Chondrocyte (in vitro differentiated cells): ENCODE results near the gene SEMA7A. TPM values are rescaled to one million over a fixed set of nuclear protein-coding genes. Genes with fewer than 3 reads are reported as not detected.
"Not testable (repeated sequence)": the region's sequence is repeated elsewhere in the genome, so short reads cannot be mapped to it uniquely, and the experiment has no call there.

Experiments
- DNase-seq: peaks from one replicate; pipeline ENCODE4 v3.0.0; 2021; ENCODE audit warnings: mixed read lengths, low spot score
- H3K27ac Mint-ChIP-seq: one replicate; pipeline ENCODE4 v1.8.0; 2021; ENCODE audit warnings: mild to moderate bottlenecking, moderate library complexity, mixed read lengths; ENCODE audit not compliant: unreplicated experiment
- H3K27me3 Mint-ChIP-seq: 2 replicates; pipeline ENCODE4 v1.8.0; 2021; ENCODE audit warnings: low read depth, mixed read lengths
- H3K36me3 Mint-ChIP-seq: 2 replicates; pipeline ENCODE4 v1.8.0; 2021; ENCODE audit warnings: low read depth, mixed read lengths
- H3K4me1 Mint-ChIP-seq: 2 replicates; pipeline ENCODE4 v1.8.0; 2021; ENCODE audit warnings: low read depth, mild to moderate bottlenecking, mixed read lengths
- H3K4me3 Mint-ChIP-seq: one replicate; pipeline ENCODE4 v1.8.0; 2021; ENCODE audit warnings: mild to moderate bottlenecking, moderate library complexity, mixed read lengths; ENCODE audit not compliant: unreplicated experiment
- H3K9me3 Mint-ChIP-seq: 2 replicates; pipeline ENCODE4 v1.8.0; 2021; ENCODE audit warnings: low read depth, mixed read lengths
- total RNA-seq: library from RNA; stranded (reverse); gene quantifications from 3 replicates; pipeline ENCODE4 v1.2.1, GENCODE V29; 2021
- TF ChIP-seq, protein P1 (sequence below): fragments of 200-600 bp; sonication (generic); IDR thresholded peaks from 2 replicates; pipeline ENCODE4 v1.5.0; 2021; ENCODE audit warnings: antibody characterized with exemption, mild to moderate bottlenecking, moderate library complexity

SEMA7A gene
- total RNA-seq, 1 donor from 2014 or later = 2.3 TPM

DNA sequence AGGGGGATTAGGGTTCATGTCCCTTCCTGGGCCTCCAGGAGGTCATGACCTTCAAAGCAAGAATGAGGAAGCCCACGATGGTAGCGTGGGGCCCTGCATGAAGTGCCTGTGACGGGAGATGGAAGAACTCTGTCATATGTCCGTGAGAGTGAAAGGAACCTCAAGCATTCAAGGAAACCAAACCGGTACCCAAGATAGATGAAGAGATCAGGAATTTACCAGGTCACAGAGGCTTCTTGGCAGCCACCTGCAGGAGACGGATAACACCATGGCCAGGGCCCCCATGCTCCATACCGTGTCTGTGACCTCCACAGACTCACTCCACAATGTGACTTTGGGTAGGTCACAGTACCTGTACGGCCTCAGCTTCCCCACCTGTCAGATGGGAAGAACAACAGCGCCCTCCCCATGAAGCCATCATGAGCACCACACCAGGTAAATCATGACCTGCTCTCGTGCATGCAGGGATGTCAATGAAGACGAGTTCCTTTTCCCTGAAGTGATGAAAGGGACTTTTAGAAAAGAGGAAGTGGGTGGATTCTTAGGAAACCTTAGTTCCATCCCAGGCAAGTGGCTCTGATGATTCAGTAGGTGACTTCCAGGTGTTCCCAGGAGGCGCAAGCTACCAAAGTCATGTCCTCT is 43.0 kb downstream of the SEMA7A start:
- H3K27ac Mint-ChIP-seq = no peak overlapping the region
- H3K9me3 Mint-ChIP-seq = no peaks in the 10 kb centered on the region
- no peak overlapping the region for H3K4me3 Mint-ChIP-seq
- no peaks in the 10 kb centered on the region for H3K27me3 Mint-ChIP-seq
- TF ChIP-seq, protein P1, sequence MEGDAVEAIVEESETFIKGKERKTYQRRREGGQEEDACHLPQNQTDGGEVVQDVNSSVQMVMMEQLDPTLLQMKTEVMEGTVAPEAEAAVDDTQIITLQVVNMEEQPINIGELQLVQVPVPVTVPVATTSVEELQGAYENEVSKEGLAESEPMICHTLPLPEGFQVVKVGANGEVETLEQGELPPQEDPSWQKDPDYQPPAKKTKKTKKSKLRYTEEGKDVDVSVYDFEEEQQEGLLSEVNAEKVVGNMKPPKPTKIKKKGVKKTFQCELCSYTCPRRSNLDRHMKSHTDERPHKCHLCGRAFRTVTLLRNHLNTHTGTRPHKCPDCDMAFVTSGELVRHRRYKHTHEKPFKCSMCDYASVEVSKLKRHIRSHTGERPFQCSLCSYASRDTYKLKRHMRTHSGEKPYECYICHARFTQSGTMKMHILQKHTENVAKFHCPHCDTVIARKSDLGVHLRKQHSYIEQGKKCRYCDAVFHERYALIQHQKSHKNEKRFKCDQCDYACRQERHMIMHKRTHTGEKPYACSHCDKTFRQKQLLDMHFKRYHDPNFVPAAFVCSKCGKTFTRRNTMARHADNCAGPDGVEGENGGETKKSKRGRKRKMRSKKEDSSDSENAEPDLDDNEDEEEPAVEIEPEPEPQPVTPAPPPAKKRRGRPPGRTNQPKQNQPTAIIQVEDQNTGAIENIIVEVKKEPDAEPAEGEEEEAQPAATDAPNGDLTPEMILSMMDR = no peak
- H3K36me3 Mint-ChIP-seq = no peaks in the 10 kb centered on the region
- H3K4me1 Mint-ChIP-seq = peaks cover 7% of the 10 kb centered on the region
- DNase-seq = no peak

DNA sequence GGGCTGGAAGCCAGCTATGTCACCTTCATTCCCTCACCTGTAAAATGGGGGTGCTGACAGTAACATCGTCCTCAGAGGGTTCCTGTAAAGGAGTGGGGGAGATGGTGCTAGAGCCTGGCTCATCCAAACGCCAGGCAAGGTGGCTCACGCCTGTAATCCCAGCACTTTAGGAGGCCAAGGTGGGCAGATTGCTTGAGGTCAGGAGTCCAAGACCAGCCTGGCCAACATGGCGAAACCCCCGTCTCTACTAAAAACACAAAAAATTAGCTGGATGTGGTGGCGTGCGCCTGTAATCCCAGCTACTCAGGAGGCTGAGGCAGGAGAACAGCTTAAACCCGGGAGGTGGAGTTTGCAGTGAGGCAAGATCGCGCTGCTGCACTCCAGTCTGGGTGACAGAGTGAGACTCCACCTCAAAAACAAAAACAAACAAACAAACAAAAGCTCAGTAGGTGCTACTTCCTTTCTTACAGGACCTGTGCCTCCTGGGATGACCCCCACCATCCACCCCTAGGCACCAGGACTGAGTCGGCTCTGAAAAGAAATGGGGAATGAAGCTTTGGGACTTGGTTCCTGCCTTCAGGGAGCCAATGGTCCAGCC is 43.6 kb downstream of the SEMA7A start:
- not testable (repeated sequence) for H3K9me3 Mint-ChIP-seq, H3K27ac Mint-ChIP-seq, H3K27me3 Mint-ChIP-seq, H3K36me3 Mint-ChIP-seq, DNase-seq, H3K4me3 Mint-ChIP-seq, H3K4me1 Mint-ChIP-seq

GRCh38 chr15:74389241-74390048 is 44.3 kb downstream of the SEMA7A start:
- Mint-ChIP-seq H3K4me1 (peaks cover 4% of the 10 kb centered on the region), H3K27me3 (no peaks in the 10 kb centered on the region), H3K27ac (no peak overlapping the region), H3K4me3 (no peak overlapping the region), H3K36me3 (no peaks in the 10 kb centered on the region), H3K9me3 (no peaks in the 10 kb centered on the region)
- TF ChIP-seq, protein P1 = no peak
- no peak for DNase-seq

DNA sequence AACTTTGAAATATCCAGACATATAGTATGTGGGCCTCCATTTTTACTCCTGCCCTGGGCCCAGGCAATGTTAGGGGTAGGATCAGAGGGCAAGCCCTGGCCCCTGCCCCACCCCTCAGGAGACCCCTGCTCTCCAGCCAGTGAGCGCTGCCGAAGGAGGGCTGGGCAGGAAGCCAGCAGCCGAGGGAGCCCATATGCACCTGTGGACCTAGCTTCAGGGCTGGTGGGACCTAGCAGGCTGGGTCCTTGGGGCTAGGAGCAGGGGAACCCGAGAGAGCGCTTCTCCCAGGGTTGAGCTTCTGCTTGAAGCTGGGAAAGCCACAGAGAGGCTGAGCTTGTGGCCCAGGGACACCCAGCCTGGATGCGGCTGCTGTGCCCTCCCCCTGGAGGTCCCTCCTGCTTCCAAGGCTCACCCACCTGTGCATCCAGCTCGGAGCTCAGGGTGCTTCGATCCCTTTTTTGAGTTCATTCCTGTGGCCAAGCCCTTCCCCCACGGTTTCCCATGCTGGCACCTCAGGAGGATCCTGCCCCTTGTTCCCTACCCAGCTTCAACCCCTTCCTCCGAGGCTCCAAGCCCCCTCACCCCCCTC is 45.3 kb downstream of the SEMA7A start:
- DNase-seq = no peak
- Mint-ChIP-seq H3K27me3 (no peaks in the 10 kb centered on the region), H3K27ac (no peak overlapping the region), H3K36me3 (no peaks in the 10 kb centered on the region), H3K9me3 (no peaks in the 10 kb centered on the region), H3K4me1 (peaks cover 4% of the 10 kb centered on the region), H3K4me3 (no peak overlapping the region)
- TF ChIP-seq, protein P1 = no peak

- Mint-ChIP-seq H3K27ac (no peak overlapping the region), H3K27me3 (no peaks in the 10 kb centered on the region), H3K36me3 (no peaks in the 10 kb centered on the region), H3K4me1 (peaks cover 4% of the 10 kb centered on the region), H3K4me3 (no peak overlapping the region), H3K9me3 (no peaks in the 10 kb centered on the region)
- no peak for DNase-seq
- TF ChIP-seq, protein P1 = no peak
Observed at GRCh38 chr15:74387621-74388362, 46.0 kb downstream of the SEMA7A start.
